Activated naive CD8-positive, alpha-beta T cell treated with anti-CD3 and anti-CD28 coated beads, Interleukin-2, amount 10 ng/mL, durations not matched to agents 7 days and 5 days (primary cell): Measurements from ENCODE around the gene PPP1R12A. TPM values are rescaled to one million over a fixed set of nuclear protein-coding genes. Genes with fewer than 3 reads are reported as not detected.

Experiments used
- ATAC-seq: fragments of 150-1000 bp; cut with Tn5 transposase; one replicate; pipeline ENCODE4 v1.10.0; 2021; ENCODE audit warnings: low read depth, moderate library complexity
- POLR2A ChIA-PET: fragments of 350-600 bp; sonication (Branson Sonifier 250); formaldehyde crosslinking; loops from one replicate; lab custom pipeline; 2021; ENCODE audit warnings: antibody characterized with exemption; lab: Charles Lee
- DNase-seq: peaks from one replicate; pipeline ENCODE4 v3.0.0; 2021
- H3K27ac Mint-ChIP-seq: one replicate; pipeline ENCODE4 v1.8.0; 2022; ENCODE audit warnings: mild to moderate bottlenecking, mixed read lengths
- H3K27me3 Mint-ChIP-seq: one replicate; pipeline ENCODE4 v1.8.0; 2022; ENCODE audit warnings: mild to moderate bottlenecking, moderate library complexity, mixed read lengths
- H3K36me3 Mint-ChIP-seq: one replicate; pipeline ENCODE4 v1.8.0; 2021; ENCODE audit warnings: mild to moderate bottlenecking, mixed read lengths
- H3K4me1 Mint-ChIP-seq: one replicate; pipeline ENCODE4 v1.8.0; 2021; ENCODE audit warnings: mixed read lengths
- H3K4me3 Mint-ChIP-seq: one replicate; pipeline ENCODE4 v1.8.0; 2022; ENCODE audit warnings: mild to moderate bottlenecking, moderate library complexity, mixed read lengths
- H3K9me3 Mint-ChIP-seq: one replicate; pipeline ENCODE4 v1.8.0; 2021; ENCODE audit warnings: mixed read lengths
- total RNA-seq, 2 experiments: library from RNA; stranded (reverse); gene quantifications; one replicate each; pipeline ENCODE4 v1.2.3, GENCODE V29; 2021

Gene PPP1R12A
- total RNA-seq, 2 experiments from 2014 or later: 100 to 111 TPM

DNA sequence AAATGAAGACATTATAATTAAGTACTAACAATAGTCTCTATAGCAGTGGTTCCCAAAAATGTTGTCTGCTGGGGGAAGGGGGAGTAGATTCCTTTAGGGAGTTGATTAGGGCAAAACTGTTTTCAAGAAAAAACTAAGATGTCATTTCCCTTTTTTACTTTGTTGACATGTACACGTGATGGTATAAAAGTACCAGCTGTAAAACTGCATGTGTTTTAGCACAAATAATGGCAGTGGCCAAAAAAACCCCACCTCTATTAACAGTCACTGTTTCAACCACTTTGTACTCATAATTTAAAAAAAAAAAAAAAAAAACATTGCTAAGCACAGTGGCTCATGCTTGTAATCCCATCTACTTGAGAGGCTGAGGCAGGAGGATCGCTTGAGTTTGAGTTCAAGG is 61.7 kb downstream of the PPP1R12A start:
- H3K4me1 Mint-ChIP-seq: peaks cover 4% of the 10 kb centered on the region
- POLR2A ChIA-PET: no interaction called here
- no peaks in the 10 kb centered on the region for H3K27me3 Mint-ChIP-seq
- no peaks in the 10 kb centered on the region for H3K9me3 Mint-ChIP-seq
- no peak overlapping the region for H3K4me3 Mint-ChIP-seq
- DNase-seq: no peak
- no peak for ATAC-seq
- H3K27ac Mint-ChIP-seq: no peak overlapping the region
- H3K36me3 Mint-ChIP-seq: peaks cover 45% of the 10 kb centered on the region

DNA sequence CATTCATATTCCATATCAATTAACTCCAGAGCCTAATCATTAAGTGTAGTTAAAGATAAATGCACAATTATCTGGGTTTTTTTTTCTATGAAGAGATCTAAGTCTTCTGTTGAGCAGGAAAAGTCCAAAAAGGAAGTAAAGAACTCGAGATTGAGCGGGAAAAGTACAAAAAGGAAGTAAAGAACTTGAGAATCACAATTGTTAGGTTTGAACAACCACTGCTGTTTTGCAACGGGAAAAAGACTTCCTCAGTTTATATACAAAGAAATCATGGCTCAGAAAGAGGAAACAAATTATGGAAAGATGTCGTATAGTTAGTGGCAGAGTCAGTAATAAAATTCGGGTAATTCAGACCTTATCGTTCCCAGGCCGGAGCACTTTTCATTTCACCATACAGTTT is 63.3 kb downstream of the PPP1R12A start:
- Mint-ChIP-seq H3K9me3 (peaks cover under 1% of the 10 kb centered on the region), H3K27me3 (no peaks in the 10 kb centered on the region), H3K4me3 (no peak overlapping the region), H3K36me3 (peaks cover 52% of the 10 kb centered on the region), H3K4me1 (peaks cover 4% of the 10 kb centered on the region), H3K27ac (no peak overlapping the region)
- POLR2A ChIA-PET: no interaction called here
- ATAC-seq (no peak), DNase-seq (no peak)

DNA sequence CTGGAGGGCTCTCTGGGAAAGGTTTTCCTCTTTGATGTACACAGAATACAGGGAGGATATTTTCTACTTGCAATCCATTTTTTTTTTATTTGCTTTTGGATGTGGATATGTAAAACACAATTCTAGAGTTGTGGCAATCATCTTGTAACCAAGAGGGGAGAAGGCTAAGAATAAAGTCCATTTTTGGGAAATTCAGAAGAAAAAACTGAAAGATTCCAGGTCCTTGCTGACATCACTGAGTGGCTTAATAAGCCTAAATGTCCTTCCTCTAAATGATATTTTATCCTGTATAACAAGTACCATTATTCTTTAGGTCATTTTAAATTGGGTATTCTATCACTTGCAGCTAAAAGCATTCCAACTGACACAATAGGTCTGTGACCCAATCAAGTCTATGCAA is 64.0 kb downstream of the PPP1R12A start:
- peaks cover 59% of the 10 kb centered on the region for H3K36me3 Mint-ChIP-seq
- POLR2A ChIA-PET: no interaction called here
- no peak overlapping the region for H3K4me3 Mint-ChIP-seq
- H3K4me1 Mint-ChIP-seq: peaks cover 4% of the 10 kb centered on the region
- no peak for DNase-seq
- no peaks in the 10 kb centered on the region for H3K27me3 Mint-ChIP-seq
- H3K27ac Mint-ChIP-seq: no peak overlapping the region
- no peak for ATAC-seq
- H3K9me3 Mint-ChIP-seq: peaks cover 7% of the 10 kb centered on the region

DNA sequence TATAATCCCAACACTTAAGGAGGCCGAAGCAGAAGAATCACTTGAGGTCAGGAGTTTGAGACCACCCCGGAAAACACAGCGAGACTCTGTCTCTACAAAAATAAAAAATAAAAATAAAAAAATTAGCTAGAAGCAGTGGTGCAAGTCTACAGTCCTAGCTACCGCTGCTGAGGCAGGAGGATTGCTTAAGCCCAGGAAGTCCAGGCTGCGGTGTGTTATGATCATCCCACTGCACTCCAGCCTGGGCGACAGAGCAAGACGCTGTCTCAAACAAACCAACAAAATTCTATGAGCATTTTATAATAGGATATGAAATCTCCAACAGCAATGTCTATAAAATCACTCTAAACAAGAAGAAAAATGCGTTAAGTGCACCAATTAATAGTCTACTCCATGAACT is 75.3 kb downstream of the PPP1R12A start:
- Mint-ChIP-seq H3K27ac (no peak overlapping the region), H3K36me3 (peaks cover 47% of the 10 kb centered on the region), H3K27me3 (no peaks in the 10 kb centered on the region), H3K4me1 (peaks cover 4% of the 10 kb centered on the region), H3K9me3 (peaks cover 15% of the 10 kb centered on the region), H3K4me3 (no peak overlapping the region)
- DNase-seq (no peak), ATAC-seq (no peak)
- POLR2A ChIA-PET: no interaction called here

DNA sequence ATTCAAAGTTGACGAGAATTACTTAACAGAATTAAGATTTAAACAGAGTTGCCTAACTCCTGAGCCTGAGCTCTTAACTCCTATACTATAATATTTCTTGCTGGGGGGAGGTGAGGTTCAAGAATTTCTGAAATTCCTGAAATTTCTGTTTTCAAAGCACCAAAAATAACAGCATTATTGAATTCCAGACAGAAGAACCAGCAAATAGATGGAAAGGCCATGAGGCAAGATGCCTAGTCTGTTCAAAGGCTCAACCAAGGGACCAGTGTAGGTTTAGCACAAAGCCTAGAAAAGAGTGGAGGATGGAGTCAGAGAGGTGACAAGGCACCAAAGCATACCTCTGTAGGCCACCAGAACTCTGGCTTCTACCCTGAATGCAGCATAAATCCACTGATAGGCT is 76.4 kb downstream of the PPP1R12A start:
- Mint-ChIP-seq H3K4me3 (no peak overlapping the region), H3K4me1 (peaks cover 4% of the 10 kb centered on the region), H3K9me3 (peaks cover 8% of the 10 kb centered on the region), H3K36me3 (peaks cover 43% of the 10 kb centered on the region), H3K27ac (no peak overlapping the region), H3K27me3 (no peaks in the 10 kb centered on the region)
- DNase-seq: no peak
- no peak for ATAC-seq
- POLR2A ChIA-PET: no interaction called here

DNA sequence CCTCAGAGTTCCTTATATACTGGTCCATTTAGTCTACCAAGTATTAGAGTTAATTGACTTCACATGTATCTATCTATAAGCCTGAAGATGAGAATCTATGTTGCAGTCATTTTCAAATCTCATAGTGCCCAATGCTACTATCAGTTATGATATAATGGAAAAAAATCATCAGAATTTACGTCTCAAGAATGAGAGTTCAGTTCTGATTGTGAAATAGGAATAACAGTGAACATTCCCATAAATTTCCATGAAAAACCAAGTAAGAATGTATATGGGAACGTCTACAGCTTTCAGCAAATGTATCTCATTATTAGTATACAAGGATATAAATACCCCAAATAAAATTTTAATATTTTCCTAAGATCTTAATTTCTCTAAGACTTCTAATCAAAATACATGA is 77.2 kb downstream of the PPP1R12A start:
- Mint-ChIP-seq H3K9me3 (peaks cover 8% of the 10 kb centered on the region), H3K27ac (no peak overlapping the region), H3K4me1 (peaks cover 2% of the 10 kb centered on the region), H3K4me3 (no peak overlapping the region), H3K36me3 (peaks cover 40% of the 10 kb centered on the region), H3K27me3 (no peaks in the 10 kb centered on the region)
- POLR2A ChIA-PET: no interaction called here
- DNase-seq: no peak
- no peak for ATAC-seq

DNA sequence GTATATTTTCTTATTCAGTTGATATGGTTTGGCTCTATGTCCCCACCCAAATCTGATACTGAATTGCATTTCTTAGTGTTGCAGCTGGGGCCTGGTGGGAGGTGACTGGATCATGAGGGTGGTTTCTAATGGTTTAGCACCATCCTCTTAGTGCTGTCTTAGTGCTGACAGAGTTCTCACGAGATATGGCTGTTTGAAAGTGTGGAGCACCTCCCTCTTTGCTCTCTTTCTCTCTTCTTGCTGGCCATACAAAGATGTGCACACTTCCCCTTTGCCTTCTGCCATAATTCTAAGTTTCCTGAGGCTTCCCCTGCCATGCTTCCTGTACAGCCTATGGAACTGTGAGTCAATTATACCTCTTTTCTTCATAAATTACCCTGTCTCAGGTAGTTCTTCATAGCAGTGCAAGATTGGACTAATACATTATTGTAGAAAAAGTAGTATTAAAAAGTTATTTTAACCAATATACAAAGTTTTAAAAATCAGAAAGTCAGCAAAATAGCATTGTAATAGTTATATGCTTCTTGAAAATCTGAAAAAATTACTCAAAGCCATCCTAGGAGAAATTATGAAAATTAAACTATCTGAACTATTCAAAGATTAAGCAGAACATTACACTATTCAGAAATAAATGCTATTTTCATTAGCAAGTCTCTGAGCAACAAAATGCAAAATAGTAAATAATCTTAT is 84.1 kb downstream of the PPP1R12A start:
- peaks cover 12% of the 10 kb centered on the region for H3K9me3 Mint-ChIP-seq
- DNase-seq: no peak
- H3K4me1 Mint-ChIP-seq: peaks cover 16% of the 10 kb centered on the region
- no peaks in the 10 kb centered on the region for H3K27me3 Mint-ChIP-seq
- POLR2A ChIA-PET: no interaction called here
- H3K27ac Mint-ChIP-seq: no peak overlapping the region
- H3K4me3 Mint-ChIP-seq: no peak overlapping the region
- peaks cover 41% of the 10 kb centered on the region for H3K36me3 Mint-ChIP-seq
- ATAC-seq: no peak

DNA sequence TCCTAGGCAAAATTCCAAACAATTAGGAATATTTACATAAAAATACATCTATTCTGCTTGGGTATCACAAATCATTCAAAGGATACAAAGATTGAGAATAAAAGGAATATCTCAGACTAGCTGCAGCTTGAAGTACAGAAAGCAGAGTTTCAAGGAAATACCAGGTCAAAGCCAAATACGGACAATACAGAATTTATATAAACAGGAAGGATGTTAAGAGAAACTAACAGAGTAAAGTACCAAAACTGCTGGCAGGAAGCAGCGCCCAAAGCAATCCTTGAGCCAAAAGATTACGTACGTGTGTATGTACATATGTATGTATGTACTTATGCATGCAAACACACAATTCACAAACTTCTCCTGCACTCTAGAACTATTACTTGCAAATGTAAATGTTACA is 86.6 kb downstream of the PPP1R12A start:
- H3K36me3 Mint-ChIP-seq: peaks cover 51% of the 10 kb centered on the region
- no peaks in the 10 kb centered on the region for H3K27me3 Mint-ChIP-seq
- POLR2A ChIA-PET: no interaction called here
- ATAC-seq: peak; percentile 70
- H3K9me3 Mint-ChIP-seq: peaks cover 11% of the 10 kb centered on the region
- peak overlapping the region; percentile 13 for H3K4me3 Mint-ChIP-seq
- no peak for DNase-seq
- H3K4me1 Mint-ChIP-seq: peaks cover 21% of the 10 kb centered on the region
- H3K27ac Mint-ChIP-seq: peak overlapping the region; percentile 14

DNA sequence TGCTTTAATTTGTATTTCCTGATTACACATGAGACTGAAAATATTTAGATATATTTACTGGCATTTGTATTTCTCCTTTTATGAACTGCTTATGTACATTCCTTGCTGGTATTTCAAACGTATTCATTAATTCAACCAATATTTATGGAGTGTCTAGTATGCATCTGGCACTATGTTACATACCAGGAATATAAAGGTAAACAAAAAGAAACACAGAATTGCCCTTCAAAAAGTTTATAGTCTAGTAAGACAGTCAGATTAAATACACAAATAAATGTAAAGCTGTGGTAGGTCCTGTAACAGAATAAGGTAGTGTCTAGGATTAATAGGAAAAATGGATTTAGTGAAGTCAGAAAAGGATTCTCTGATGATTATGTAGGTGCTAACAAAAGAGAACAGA is 87.5 kb downstream of the PPP1R12A start:
- Mint-ChIP-seq H3K27ac (peak overlapping the region; percentile 7), H3K36me3 (peaks cover 52% of the 10 kb centered on the region), H3K27me3 (no peaks in the 10 kb centered on the region), H3K4me1 (peaks cover 21% of the 10 kb centered on the region), H3K9me3 (peaks cover 11% of the 10 kb centered on the region), H3K4me3 (no peak overlapping the region)
- DNase-seq (no peak), ATAC-seq (no peak)
- POLR2A ChIA-PET: no interaction called here

DNA sequence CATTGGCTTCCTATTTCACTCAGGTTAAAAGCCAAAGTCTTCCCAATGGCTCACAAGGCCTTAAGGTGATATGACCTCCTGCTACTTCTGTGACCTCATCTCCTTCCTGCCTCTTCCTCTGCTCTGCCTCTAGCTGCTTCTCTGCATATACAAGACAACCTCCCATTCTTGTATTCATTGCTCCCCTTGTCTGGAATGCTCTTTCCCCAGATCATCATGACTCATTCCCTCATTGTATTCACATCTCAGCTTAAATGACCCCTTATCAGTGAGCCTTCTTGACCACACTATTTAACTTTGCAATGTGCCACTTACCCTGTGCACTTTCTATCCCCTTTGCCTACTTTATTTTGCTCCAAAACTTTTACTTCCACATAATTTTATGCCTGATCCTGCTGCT is 90.2 kb downstream of the PPP1R12A start:
- peaks cover 57% of the 10 kb centered on the region for H3K36me3 Mint-ChIP-seq
- H3K4me3 Mint-ChIP-seq: no peak overlapping the region

DNA sequence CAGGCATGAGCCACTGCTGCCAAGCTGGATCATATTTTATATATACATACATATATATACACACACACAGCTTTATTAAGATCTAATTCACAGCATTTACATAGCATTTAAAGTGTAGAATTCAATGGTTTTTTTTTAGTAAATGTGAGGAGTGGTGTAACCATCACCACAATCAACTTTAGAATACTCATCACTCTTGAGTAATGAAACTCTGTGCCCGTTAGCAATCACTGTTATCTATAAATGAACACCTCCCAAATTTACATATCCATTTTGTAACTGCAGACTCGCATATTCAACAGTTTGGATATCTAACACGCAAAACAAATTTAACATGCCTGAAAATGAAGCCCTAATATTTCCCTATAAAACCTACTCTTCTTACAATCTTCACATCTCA is 90.9 kb downstream of the PPP1R12A start:
- Mint-ChIP-seq H3K4me3 (no peak overlapping the region), H3K36me3 (peaks cover 60% of the 10 kb centered on the region), H3K27me3 (no peaks in the 10 kb centered on the region), H3K4me1 (peaks cover 18% of the 10 kb centered on the region), H3K9me3 (peaks cover 14% of the 10 kb centered on the region), H3K27ac (no peak overlapping the region)
- DNase-seq: no peak
- POLR2A ChIA-PET: no interaction called here
- no peak for ATAC-seq

More for the DNA sequence above, 90.2 kb downstream of the PPP1R12A start:
- ATAC-seq (no peak), DNase-seq (no peak)
- H3K4me1 Mint-ChIP-seq: peaks cover 20% of the 10 kb centered on the region
- H3K27me3 Mint-ChIP-seq: no peaks in the 10 kb centered on the region
- POLR2A ChIA-PET: no interaction called here
- H3K27ac Mint-ChIP-seq: no peak overlapping the region
- H3K9me3 Mint-ChIP-seq: peaks cover 8% of the 10 kb centered on the region

DNA sequence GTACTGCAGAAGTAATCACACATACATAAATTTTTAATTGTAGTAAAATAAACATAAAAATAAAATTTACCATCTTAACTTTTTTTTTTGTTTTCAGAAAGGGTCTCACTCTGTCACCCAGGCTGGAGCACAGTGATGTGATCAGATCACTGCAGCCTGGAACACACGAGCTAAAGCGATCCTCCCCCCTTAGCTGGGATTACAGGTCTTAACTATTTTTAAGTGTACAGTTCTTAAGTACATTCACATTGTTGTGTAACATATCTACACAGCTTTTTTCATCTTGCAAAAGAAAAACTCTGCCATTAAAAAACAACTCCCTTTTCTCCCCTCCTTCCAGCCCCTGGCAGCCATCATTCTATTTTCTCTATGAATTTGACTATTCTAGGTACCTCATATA is 92.3 kb downstream of the PPP1R12A start:
- Mint-ChIP-seq H3K36me3 (peaks cover 67% of the 10 kb centered on the region), H3K9me3 (peaks cover 18% of the 10 kb centered on the region), H3K4me3 (no peak overlapping the region), H3K4me1 (peaks cover 12% of the 10 kb centered on the region), H3K27ac (no peak overlapping the region), H3K27me3 (no peaks in the 10 kb centered on the region)
- no peak for DNase-seq
- POLR2A ChIA-PET: no interaction called here
- ATAC-seq: no peak

DNA sequence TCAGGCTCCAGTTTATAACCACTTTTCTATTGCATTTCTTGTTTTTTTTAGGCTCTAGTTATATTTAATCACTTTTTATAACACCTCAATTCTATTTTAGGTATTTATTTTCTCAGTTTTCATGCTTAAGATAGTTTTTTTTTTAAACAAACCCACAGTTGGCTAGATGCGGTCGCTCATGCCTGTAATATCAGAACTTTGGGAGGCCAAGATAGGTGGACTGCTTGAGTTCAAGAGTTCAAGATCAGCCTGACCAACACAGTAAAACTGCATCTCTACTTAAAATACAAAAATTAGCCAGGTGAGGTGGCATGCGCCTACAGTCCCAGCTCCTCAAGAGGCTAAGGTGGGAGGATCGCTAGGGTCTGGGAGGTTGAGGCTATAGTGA is 93.0 kb downstream of the PPP1R12A start:
- Mint-ChIP-seq H3K4me1 (peaks cover 10% of the 10 kb centered on the region), H3K36me3 (peaks cover 66% of the 10 kb centered on the region)

DNA sequence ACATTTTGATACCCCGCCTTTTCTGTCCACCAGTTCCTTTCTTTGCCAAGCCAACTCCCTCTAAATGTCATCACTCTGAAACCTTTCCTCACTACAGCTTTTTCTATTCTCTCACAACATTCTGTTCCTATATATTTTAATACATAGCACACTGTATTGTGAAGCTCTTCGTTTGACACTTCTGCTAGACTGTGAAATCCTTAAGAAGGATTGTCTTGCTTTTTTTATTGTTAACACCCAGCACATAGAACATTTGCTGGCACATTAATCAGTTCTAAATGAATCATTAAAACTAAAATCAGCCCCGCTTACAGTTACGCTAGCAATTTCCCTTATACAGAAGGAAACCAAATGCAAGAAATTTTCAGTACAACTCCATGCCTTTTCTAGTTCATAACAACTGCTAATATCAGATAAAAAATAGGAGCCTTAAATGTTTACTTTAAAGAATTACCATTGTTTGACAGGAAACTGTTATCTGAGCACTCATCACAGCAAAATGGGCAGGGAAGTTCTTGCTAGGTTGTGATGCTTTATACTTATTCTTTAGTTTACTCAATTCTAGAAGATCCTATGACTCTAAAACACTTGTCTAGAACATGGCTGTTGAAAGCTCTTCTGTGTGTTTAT is 93.5 kb downstream of the PPP1R12A start:
- Mint-ChIP-seq H3K9me3 (peaks cover 18% of the 10 kb centered on the region), H3K36me3 (peaks cover 64% of the 10 kb centered on the region), H3K4me3 (no peak overlapping the region), H3K27me3 (no peaks in the 10 kb centered on the region), H3K27ac (no peak overlapping the region), H3K4me1 (peaks cover 10% of the 10 kb centered on the region)
- POLR2A ChIA-PET: no interaction called here
- no peak for DNase-seq
- no peak for ATAC-seq

More for the DNA sequence above, 93.0 kb downstream of the PPP1R12A start:
- DNase-seq (no peak), ATAC-seq (no peak)
- H3K4me3 Mint-ChIP-seq: no peak overlapping the region
- no peak overlapping the region for H3K27ac Mint-ChIP-seq
- POLR2A ChIA-PET: no interaction called here
- H3K27me3 Mint-ChIP-seq: no peaks in the 10 kb centered on the region
- H3K9me3 Mint-ChIP-seq: peaks cover 18% of the 10 kb centered on the region
